GM12878 (cell line): Measurements from ENCODE around the gene GCK. TPM values are rescaled to one million over a fixed set of nuclear protein-coding genes. Genes with fewer than 3 reads are reported as not detected.

Experiments
- ATAC-seq: fragments of 200-7000 bp; cut with Tn5 transposase; 3 replicates; pipeline ENCODE4 v1.9.1; 2020; ENCODE audit warnings: mild to moderate bottlenecking, moderate library complexity
- BruUV-seq: library from RNA; stranded (reverse); fragments of 400-500 nt; replicated peaks from 2 replicates; lab custom pipeline; 2021; lab: Mats Ljungman, UMichigan
- CTCF ChIA-PET: fragments of 300-600 bp; sonication (Branson Sonifier 250); formaldehyde crosslinking; extraction: SDS; loops from one replicate; lab custom pipeline; 2021; ENCODE audit warnings: inconsistent platforms; lab: Yijun Ruan, JAX
- POLR2A ChIA-PET: fragments of 350-600 bp; formaldehyde crosslinking; extraction: SDS; loops from one replicate; lab custom pipeline; 2021; ENCODE audit warnings: inconsistent platforms; lab: Charles Lee
- RAD21 ChIA-PET: fragments of 300-600 bp; sonication (Branson Sonifier 250); formaldehyde crosslinking; loops from one replicate; lab custom pipeline; 2023; ENCODE audit warnings: antibody characterized with exemption; ENCODE audit not compliant: unreplicated experiment; lab: Charles Lee
- SMC1A ChIA-PET: fragments of 300-600 bp; sonication (Branson Sonifier 250); formaldehyde crosslinking; loops from one replicate; lab custom pipeline; 2023; ENCODE audit not compliant: unreplicated experiment, uncharacterized antibody; lab: Charles Lee
- DNase-seq: peaks from one replicate; pipeline ENCODE4 v3.0.0-alpha.2; 2011; ENCODE audit warnings: low read depth, low spot score
- FAIRE-seq: peaks from 3 replicates; lab custom pipeline; 2011; peaks lifted over from hg19 to GRCh38; lab: Jason Lieb, UNC
- H2AFZ ChIP-seq: 2 replicates; pipeline ENCODE4 v1.6.0; 2011; ENCODE audit warnings: low read depth, low read length, control low read depth; ENCODE audit not compliant: control insufficient read depth
- H3K27ac ChIP-seq: 2 replicates; pipeline ENCODE4 v1.5.1; 2011; ENCODE audit warnings: control low read depth; ENCODE audit not compliant: control insufficient read depth, insufficient read depth
- H3K27me3 ChIP-seq, 2 experiments: replicated peaks in 1 of 2; 2 replicates each; pipeline versions ENCODE4 v1.6.0 to v1.6.1; 2011; ENCODE audit warnings: low read length in 1 of 2; ENCODE audit not compliant: control insufficient read depth in 2 of 2, insufficient read depth in 2 of 2
- H3K36me3 ChIP-seq, 2 experiments: 2 replicates each; pipeline ENCODE4 v1.5.1; 2011; ENCODE audit warnings: low read length in 1 of 2; ENCODE audit not compliant: control insufficient read depth in 2 of 2, insufficient read depth in 2 of 2
- H3K4me1 ChIP-seq: 2 replicates; pipeline ENCODE4 v1.6.1; 2011; ENCODE audit warnings: mild to moderate bottlenecking, low read length, moderate library complexity, mixed read lengths; ENCODE audit not compliant: control insufficient read depth, insufficient read depth
- H3K4me2 ChIP-seq: 2 replicates; pipeline ENCODE4 v1.6.0; 2011; ENCODE audit warnings: control low read depth; ENCODE audit not compliant: control insufficient read depth, insufficient read depth
- H3K4me3 ChIP-seq: fragments of 200-600 bp; sonication (generic); 2 replicates; pipeline ENCODE4 v1.5.1; 2016
- H3K79me2 ChIP-seq: 2 replicates; pipeline ENCODE4 v1.6.0; 2011; ENCODE audit warnings: low read length; ENCODE audit not compliant: control insufficient read depth, insufficient read depth
- H3K9ac ChIP-seq: 2 replicates; pipeline ENCODE4 v1.8.0; 2011; ENCODE audit warnings: low read length, control low read depth, mixed read lengths; ENCODE audit not compliant: control insufficient read depth, insufficient read depth
- H3K9me3 ChIP-seq: replicated peaks from 3 replicates; pipeline ENCODE4 v1.5.1; 2011; ENCODE audit warnings: mild to moderate bottlenecking, low read length; ENCODE audit not compliant: control insufficient read depth, insufficient read depth
- H4K20me1 ChIP-seq: 2 replicates; pipeline ENCODE4 v1.6.0; 2011; ENCODE audit not compliant: control insufficient read depth, insufficient read depth
- CHD4 ChIP-seq: fragments of 200-600 bp; sonication (generic); IDR thresholded peaks from 2 replicates; pipeline ENCODE4 v1.6.1; 2016; ENCODE audit warnings: mild to moderate bottlenecking
- ESRRA ChIP-seq: IDR thresholded peaks from 2 replicates; pipeline ENCODE4 v1.6.1; 2012; ENCODE audit warnings: mild to moderate bottlenecking, low read length, improper control_type of control experiment
- KDM1A ChIP-seq: fragments of 200-600 bp; sonication (generic); IDR thresholded peaks from 2 replicates; pipeline ENCODE4 v1.6.1; 2016; ENCODE audit warnings: borderline replicate concordance
- NR2F1 ChIP-seq: fragments of 450-650 bp; conservative IDR thresholded peaks from 2 replicates; pipeline ENCODE4 v1.6.1; 2017; ENCODE audit warnings: mild to moderate bottlenecking
- PRDM15 ChIP-seq: fragments of 450-650 bp; formaldehyde crosslinking; IDR thresholded peaks from 2 replicates; pipeline ENCODE4 v1.4.0; 2020; ENCODE audit warnings: mild to moderate bottlenecking, moderate library complexity
- WGBS: methylation state at CpG from one replicate; pipeline ENCODE4 v1.1.6; 2016; ENCODE audit warnings: low lambda C conversion rate; ENCODE audit not compliant: insufficient replicate concordance, insufficient coverage; ENCODE audit errors: missing lambda C conversion rate; 5-methylcytosine and 5-hydroxymethylcytosine counted together
- in situ Hi-C: fragments of 300-500 bp; cut with MboI; formaldehyde crosslinking; loops from 9 replicates; pipeline ENCODE4 v1.14.3; 2018; ENCODE audit warnings: mixed read lengths
- intact Hi-C: fragments of 100-400 bp; cut with micrococcal nuclease; formaldehyde crosslinking; loops from one replicate; pipeline ENCODE4 v1.14.2; 2022; ENCODE audit not compliant: unreplicated experiment
- polyA plus RNA-seq, 11 experiments: library from polyadenylated mRNA; depleted of rRNA in 4 of 11; unstranded in 6 of 11; stranded (reverse) in 5 of 11; fragments of >200 nt; fragmentation: Nextera tagmentation in 4 of 11; fragmentation: Illumina TruSeq in 1 of 11; extraction: Ambion mirVana in 4 of 11; extraction: Trizol in 1 of 11; gene quantifications; 1 replicate in 1 of 11; 2 replicates in 10 of 11; pipeline versions ENCODE4 v1.2.1 to v1.2.3, GENCODE V29; 2011 to 2016; ENCODE audit warnings: inconsistent platforms in 2 of 11, missing spikeins in 2 of 11, low read depth in 1 of 11
- total RNA-seq, 4 experiments: library from RNA; depleted of rRNA in 3 of 4; stranded (reverse); fragments of >200 nt in 3 of 4; fragmentation: Illumina TruSeq in 1 of 4; extraction: Trizol in 1 of 4; gene quantifications; 2 replicates each; pipeline versions ENCODE4 v1.2.1 to v1.2.3, GENCODE V29; 2013 to 2021
- TF ChIP-seq, protein P1 (sequence below): fragments of 450-650 bp; IDR thresholded peaks from 2 replicates; pipeline ENCODE4 v1.6.1; 2017; ENCODE audit warnings: mild to moderate bottlenecking, moderate library complexity

Gene GCK
- total and polyA plus RNA-seq, 10 of the 15 experiments (the other 5 are each of a cell fraction or from before 2014, with no cell fraction given) = 0.06 to 0.16 TPM; not detected in 8

DNA sequence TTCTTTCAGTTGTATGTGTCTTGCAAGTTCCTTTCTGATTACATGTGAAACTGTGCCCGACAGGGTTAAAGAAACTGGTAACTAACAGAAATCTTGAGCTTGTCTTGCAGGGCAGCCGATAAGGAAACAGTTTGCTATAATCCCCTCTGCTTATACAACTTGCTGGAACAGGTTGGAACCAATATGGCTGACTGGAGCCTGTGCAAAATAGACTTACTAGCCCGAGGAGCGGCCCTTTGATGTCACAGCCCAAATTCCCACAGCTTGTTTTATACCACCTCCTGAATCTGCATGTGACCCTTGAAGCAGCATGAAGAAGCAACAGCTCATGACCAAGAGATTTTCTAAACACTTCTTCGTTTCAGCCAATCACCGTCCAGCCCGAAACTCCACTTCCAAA lies 8.2 kb upstream of the GCK start:
- Histone ChIP-seq H3K9me3 (no peaks in the 10 kb centered on the region), H3K36me3 (no peaks in the 10 kb centered on the region), H3K4me2 (no peak overlapping the region), H3K27ac (no peak overlapping the region), H3K4me1 (no peaks in the 10 kb centered on the region), H4K20me1 (no peaks in the 10 kb centered on the region), H2AFZ (no peak overlapping the region; the same call in 1 of the 2 replicates), H3K4me3 (no peak overlapping the region), H3K9ac (no peak overlapping the region), H3K27me3 (no peaks in the 10 kb centered on the region), H3K79me2 (peaks cover 16% of the 10 kb centered on the region)
- FAIRE-seq (no peak), ATAC-seq (no peak), DNase-seq (no peak)
- ChIA-PET POLR2A (no interaction called here), CTCF (interaction anchor here (0.7 to 3.5 kb wide), 5 partner anchors 48 to 616 kb away, joined by 3 to 25 read pairs (median 3); partner anchors contain the start of gene POLD2), SMC1A (interaction anchor here (1.0 to 2.4 kb wide), 3 partner anchors 66 to 178 kb away, joined by 3 to 13 read pairs (median 5); partner anchors contain the start of gene POLD2), RAD21 (interaction anchor here (1.4 to 1.5 kb wide), 2 partner anchors 74 to 132 kb away, joined by 3 read pairs; partner anchors contain the start of genes PGAM2 and POLD2)
- no peak for TF ChIP-seq PRDM15 (CRISPR knock-in tag)
- no peak for TF ChIP-seq NR2F1
- TF ChIP-seq ESRRA = no peak
- TF ChIP-seq, protein P1, sequence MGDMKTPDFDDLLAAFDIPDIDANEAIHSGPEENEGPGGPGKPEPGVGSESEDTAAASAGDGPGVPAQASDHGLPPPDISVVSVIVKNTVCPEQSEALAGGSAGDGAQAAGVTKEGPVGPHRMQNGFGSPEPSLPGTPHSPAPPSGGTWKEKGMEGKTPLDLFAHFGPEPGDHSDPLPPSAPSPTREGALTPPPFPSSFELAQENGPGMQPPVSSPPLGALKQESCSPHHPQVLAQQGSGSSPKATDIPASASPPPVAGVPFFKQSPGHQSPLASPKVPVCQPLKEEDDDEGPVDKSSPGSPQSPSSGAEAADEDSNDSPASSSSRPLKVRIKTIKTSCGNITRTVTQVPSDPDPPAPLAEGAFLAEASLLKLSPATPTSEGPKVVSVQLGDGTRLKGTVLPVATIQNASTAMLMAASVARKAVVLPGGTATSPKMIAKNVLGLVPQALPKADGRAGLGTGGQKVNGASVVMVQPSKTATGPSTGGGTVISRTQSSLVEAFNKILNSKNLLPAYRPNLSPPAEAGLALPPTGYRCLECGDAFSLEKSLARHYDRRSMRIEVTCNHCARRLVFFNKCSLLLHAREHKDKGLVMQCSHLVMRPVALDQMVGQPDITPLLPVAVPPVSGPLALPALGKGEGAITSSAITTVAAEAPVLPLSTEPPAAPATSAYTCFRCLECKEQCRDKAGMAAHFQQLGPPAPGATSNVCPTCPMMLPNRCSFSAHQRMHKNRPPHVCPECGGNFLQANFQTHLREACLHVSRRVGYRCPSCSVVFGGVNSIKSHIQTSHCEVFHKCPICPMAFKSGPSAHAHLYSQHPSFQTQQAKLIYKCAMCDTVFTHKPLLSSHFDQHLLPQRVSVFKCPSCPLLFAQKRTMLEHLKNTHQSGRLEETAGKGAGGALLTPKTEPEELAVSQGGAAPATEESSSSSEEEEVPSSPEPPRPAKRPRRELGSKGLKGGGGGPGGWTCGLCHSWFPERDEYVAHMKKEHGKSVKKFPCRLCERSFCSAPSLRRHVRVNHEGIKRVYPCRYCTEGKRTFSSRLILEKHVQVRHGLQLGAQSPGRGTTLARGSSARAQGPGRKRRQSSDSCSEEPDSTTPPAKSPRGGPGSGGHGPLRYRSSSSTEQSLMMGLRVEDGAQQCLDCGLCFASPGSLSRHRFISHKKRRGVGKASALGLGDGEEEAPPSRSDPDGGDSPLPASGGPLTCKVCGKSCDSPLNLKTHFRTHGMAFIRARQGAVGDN = no peak
- TF ChIP-seq CHD4 = no peak
- no peak for TF ChIP-seq KDM1A
- in situ Hi-C loops = no loop called here
- no TSS peak for BruUV-seq
- intact Hi-C loops = loop anchor here (2.0 kb wide), 2 partner anchors 117 to 125 kb away; no protein-coding TSS in a partner anchor
- 49% methylated on average over 7 of the region's 7 CpGs for WGBS
